Endothelial cell (in vitro differentiated cells): Measurements from ENCODE around the gene LGMN. TPM values are rescaled to one million over a fixed set of nuclear protein-coding genes. Genes with fewer than 3 reads are reported as not detected.

Experiments used
- DNase-seq: peaks from one replicate; pipeline ENCODE4 v3.0.0; 2021; ENCODE audit warnings: low spot score
- H3K27ac Mint-ChIP-seq: one replicate; pipeline ENCODE4 v1.8.0; 2021; ENCODE audit warnings: mixed read lengths, inconsistent platforms; ENCODE audit not compliant: unreplicated experiment
- H3K27me3 Mint-ChIP-seq: one replicate; pipeline ENCODE4 v1.8.0; 2021; ENCODE audit warnings: mild to moderate bottlenecking, moderate library complexity, mixed read lengths, inconsistent platforms; ENCODE audit not compliant: unreplicated experiment
- H3K36me3 Mint-ChIP-seq: one replicate; pipeline ENCODE4 v1.8.0; 2021; ENCODE audit warnings: mild to moderate bottlenecking, low read depth, mixed read lengths, inconsistent platforms; ENCODE audit not compliant: unreplicated experiment
- H3K4me1 Mint-ChIP-seq: one replicate; pipeline ENCODE4 v1.8.0; 2021; ENCODE audit warnings: mild to moderate bottlenecking, mixed read lengths, inconsistent platforms; ENCODE audit not compliant: unreplicated experiment
- H3K4me3 Mint-ChIP-seq: one replicate; pipeline ENCODE4 v1.8.0; 2021; ENCODE audit warnings: mild to moderate bottlenecking, mixed read lengths, inconsistent platforms; ENCODE audit not compliant: unreplicated experiment
- H3K9me3 Mint-ChIP-seq: one replicate; pipeline ENCODE4 v1.8.0; 2021; ENCODE audit warnings: mixed read lengths, inconsistent platforms; ENCODE audit not compliant: unreplicated experiment
- CTCF ChIP-seq: fragments of 200-600 bp; sonication (generic); IDR thresholded peaks from one replicate; pipeline ENCODE4 v1.5.0; 2021; ENCODE audit warnings: antibody characterized with exemption; ENCODE audit not compliant: unreplicated experiment
- total RNA-seq: library from RNA; stranded (reverse); fragmentation: NEBNext Ultra II Directional; extraction: Animal tissue kit (Norgen Biotek cat#: 25700); gene quantifications from one replicate; pipeline ENCODE4 v1.2.1, GENCODE V29; 2021; ENCODE audit not compliant: unreplicated experiment

LGMN gene
- total RNA-seq, 1 donor from 2014 or later = 97.6 TPM

GRCh38 chr14:92690171-92691011, 58.0 kb downstream of the LGMN start:
- no peaks in the 10 kb centered on the region for H3K36me3 Mint-ChIP-seq
- H3K4me3 Mint-ChIP-seq = no peak overlapping the region
- H3K27ac Mint-ChIP-seq = peak overlapping the region; percentile 24
- no peaks in the 10 kb centered on the region for H3K9me3 Mint-ChIP-seq
- peaks cover 13% of the 10 kb centered on the region for H3K27me3 Mint-ChIP-seq
- DNase-seq = peak; percentile 47
- H3K4me1 Mint-ChIP-seq = peaks cover 9% of the 10 kb centered on the region
- peak; percentile 15 for TF ChIP-seq CTCF

GRCh38 chr14:92688434-92689375, 59.7 kb downstream of the LGMN start:
- H3K4me3 Mint-ChIP-seq = no peak overlapping the region
- no peaks in the 10 kb centered on the region for H3K9me3 Mint-ChIP-seq
- H3K27ac Mint-ChIP-seq = no peak overlapping the region
- no peaks in the 10 kb centered on the region for H3K36me3 Mint-ChIP-seq
- peaks cover 11% of the 10 kb centered on the region for H3K27me3 Mint-ChIP-seq
- H3K4me1 Mint-ChIP-seq = no peaks in the 10 kb centered on the region
- DNase-seq = no peak
- TF ChIP-seq CTCF = no peak

GRCh38 chr14:92687681-92688433, 60.6 kb downstream of the LGMN start:
- Mint-ChIP-seq H3K4me1 (no peaks in the 10 kb centered on the region), H3K36me3 (no peaks in the 10 kb centered on the region), H3K4me3 (no peak overlapping the region), H3K9me3 (no peaks in the 10 kb centered on the region), H3K27me3 (peaks cover 11% of the 10 kb centered on the region), H3K27ac (no peak overlapping the region)
- TF ChIP-seq CTCF = no peak
- DNase-seq = peak; percentile 29

- TF ChIP-seq CTCF = peak; percentile 98
- Mint-ChIP-seq H3K36me3 (no peaks in the 10 kb centered on the region), H3K27me3 (peaks cover 11% of the 10 kb centered on the region), H3K9me3 (no peaks in the 10 kb centered on the region), H3K27ac (no peak overlapping the region), H3K4me3 (no peak overlapping the region), H3K4me1 (no peaks in the 10 kb centered on the region)
- DNase-seq = peak; percentile 98
Measured at GRCh38 chr14:92686900-92687427, 61.5 kb downstream of the LGMN start.
